GM12872 (cell line): Measurements from ENCODE around the gene MYLK.

Experiments
- TF ChIP-seq, protein P1 (sequence below): IDR thresholded peaks from 3 replicates; pipeline ENCODE4 v1.5.1; 2011; ENCODE audit warnings: low read depth, mild to moderate bottlenecking, low read length, moderate library complexity; ENCODE audit not compliant: insufficient read depth

Gene MYLK

GRCh38 chr3:123684636-123685035, 199.5 kb downstream of the MYLK start:
- TF ChIP-seq, protein P1, sequence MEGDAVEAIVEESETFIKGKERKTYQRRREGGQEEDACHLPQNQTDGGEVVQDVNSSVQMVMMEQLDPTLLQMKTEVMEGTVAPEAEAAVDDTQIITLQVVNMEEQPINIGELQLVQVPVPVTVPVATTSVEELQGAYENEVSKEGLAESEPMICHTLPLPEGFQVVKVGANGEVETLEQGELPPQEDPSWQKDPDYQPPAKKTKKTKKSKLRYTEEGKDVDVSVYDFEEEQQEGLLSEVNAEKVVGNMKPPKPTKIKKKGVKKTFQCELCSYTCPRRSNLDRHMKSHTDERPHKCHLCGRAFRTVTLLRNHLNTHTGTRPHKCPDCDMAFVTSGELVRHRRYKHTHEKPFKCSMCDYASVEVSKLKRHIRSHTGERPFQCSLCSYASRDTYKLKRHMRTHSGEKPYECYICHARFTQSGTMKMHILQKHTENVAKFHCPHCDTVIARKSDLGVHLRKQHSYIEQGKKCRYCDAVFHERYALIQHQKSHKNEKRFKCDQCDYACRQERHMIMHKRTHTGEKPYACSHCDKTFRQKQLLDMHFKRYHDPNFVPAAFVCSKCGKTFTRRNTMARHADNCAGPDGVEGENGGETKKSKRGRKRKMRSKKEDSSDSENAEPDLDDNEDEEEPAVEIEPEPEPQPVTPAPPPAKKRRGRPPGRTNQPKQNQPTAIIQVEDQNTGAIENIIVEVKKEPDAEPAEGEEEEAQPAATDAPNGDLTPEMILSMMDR, result no peak

GRCh38 chr3:123684209-123684608, 199.9 kb downstream of the MYLK start:
- TF ChIP-seq, protein P1, result no peak

DNA sequence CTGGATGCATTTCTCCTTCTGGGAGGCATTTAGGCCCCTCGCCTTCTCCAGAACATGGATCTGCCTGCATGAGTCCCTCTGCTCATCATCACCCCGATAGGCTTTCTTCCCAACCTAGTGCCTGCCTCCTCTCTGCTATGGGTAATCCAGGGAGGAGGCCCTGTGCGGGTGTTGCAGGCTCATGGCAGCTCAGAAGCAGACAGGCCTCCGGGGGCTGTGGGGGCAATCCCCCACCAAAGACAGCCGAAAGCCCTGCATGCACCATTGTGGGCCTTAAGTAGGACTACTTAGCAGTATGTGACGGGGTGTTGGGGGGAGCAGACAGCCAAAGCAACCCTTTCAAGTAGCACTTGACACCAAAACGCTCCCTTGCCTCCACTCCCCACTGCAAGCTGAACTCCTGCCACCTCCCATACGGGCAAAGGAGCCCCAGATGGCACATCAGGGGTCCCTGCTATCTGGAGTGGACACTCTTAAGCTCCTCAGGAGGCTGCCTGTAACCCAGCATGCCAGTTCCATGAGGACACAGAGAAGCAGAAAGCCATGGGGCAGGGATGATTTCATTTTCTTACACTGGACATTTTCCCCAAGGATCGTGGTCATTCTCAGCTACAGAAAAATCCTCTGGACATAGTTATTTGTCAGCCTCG, 200.5 kb downstream of the MYLK start:
- TF ChIP-seq, protein P1, result no peak

DNA sequence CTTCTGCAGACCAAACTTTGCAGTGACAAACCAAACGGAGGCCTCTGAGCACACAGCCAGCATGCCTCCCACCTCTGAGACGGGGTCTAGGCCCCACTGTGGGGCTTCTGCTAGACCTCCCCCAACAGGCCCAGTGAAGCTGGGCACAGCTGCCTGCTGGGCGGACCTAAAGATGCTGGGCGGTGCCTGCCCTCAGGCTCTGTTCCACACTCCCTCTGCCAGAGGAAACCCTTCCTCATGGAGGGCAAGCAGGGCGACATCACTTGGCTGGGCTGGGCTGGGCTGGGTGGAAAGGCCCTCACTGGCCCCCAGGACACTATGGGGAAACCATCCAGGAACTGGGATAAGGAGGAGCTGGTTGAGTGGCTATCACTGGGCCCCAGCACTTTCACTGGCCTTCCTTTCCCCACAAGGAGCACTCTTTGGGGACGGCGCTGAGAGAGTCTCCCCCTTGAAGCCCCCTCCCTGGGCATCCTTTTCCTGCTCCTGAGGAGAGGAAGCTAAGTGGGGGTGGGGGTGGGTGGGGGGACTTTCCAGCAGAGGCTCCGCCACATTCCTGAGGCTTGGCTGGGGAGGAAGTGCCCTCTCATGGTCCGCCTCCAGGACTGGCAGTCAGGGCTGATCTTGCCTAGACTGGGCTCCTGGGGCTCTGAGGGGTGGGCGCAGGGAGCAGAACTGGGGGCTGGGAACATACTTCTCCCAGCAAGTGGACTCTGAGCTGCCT, 201.2 kb downstream of the MYLK start:
- TF ChIP-seq, protein P1, result no peak

GRCh38 chr3:123682302-123682701, 201.8 kb downstream of the MYLK start:
- TF ChIP-seq, protein P1, result no peak

DNA sequence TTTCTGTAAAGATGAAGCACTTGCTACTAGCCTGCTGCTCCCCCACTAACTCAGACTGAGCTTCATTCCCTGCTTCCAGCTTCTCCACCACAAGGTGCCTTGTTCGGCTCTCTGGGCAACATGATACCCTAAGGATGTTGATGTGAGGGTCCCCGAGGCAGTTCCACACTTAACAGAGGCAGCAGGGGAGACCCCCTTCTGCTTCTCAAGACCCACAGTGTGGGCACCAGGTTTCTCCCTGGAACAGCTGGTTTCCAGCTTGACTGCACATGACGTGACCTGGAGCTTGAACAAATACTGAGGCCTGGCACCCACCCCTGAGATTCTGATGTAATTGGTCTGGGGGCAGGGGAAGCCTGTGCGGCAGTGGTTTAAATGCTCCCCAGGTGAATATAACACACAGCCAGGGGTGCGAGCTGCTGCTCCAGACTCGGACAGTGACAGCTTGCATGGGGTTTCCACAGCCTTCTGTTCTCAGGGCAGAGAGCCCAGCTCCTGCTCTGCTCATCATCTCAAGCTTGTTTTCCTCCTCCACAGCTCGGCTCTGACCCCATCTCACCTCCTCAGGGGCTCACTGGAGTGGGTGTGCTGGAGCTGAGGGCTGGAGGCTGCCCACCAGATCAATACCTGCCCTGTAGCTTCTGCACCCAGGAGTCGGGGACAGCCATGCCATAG, 204.3 kb downstream of the MYLK start:
- TF ChIP-seq, protein P1, result no peak

- TF ChIP-seq, protein P1, result no peak
Measured at GRCh38 chr3:123678108-123678511, 206.0 kb downstream of the MYLK start.
